NCI-H2196 treated with DMSO at 0.1 percent for 48 hours (cell line): ENCODE data around the gene ASMTL.
"Not testable (repeated sequence)": the region's sequence is repeated elsewhere in the genome, so short reads cannot be mapped to it uniquely, and the experiment has no call there.

Experiments
- DNase-seq: peaks from one replicate; lab custom pipeline; 2025; ENCODE audit not compliant: unreplicated experiment; lab: John Stamatoyannopoulos, UW

The ASMTL gene

DNA sequence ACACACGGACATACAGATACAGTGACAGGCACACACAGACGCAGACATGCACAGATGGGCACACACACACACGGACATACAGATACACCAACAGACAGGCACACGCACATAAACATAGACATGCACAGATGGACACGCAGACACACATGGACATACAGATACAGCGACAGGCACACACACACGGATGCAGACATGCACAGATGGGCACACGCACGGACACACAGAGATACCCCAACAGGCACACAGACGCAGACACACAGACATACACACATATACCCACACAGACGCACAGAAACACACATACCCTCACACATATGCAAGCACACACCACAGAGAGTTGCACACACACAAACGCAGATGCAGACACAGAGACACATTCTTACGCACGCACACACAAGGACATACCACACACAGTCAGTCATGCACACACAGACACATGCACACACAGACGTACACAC, 36.4 kb downstream of the ASMTL start:
- no peak for DNase-seq

GRCh38 chrX:1412551-1413161, 40.1 kb downstream of the ASMTL start:
- DNase-seq: no peak

GRCh38 chrX:1411326-1411725, 41.4 kb downstream of the ASMTL start:
- DNase-seq: no peak

DNA sequence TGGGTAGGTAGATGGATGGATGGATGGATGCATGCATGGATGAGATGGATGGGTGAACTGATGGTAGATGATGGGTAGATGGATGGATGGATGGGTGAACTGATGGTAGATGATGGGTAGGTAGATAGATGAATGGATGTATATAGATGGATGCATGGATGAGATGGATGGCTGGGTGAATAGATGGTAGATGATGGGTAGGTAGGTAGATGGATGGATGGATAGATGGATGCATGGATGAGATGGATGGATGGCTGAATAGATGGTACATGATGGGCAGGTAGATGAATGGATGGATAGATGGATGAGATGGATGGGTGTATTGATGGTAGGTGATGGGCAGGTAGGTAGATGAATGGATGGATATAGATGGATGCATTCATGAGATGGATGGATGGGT, 45.7 kb downstream of the ASMTL start:
- DNase-seq: no peak

GRCh38 chrX:1405769-1406168, 46.9 kb downstream of the ASMTL start:
- not testable (repeated sequence) for DNase-seq

- DNase-seq: not testable (repeated sequence)
Observed at GRCh38 chrX:1403867-1404266, 48.8 kb downstream of the ASMTL start.

DNA sequence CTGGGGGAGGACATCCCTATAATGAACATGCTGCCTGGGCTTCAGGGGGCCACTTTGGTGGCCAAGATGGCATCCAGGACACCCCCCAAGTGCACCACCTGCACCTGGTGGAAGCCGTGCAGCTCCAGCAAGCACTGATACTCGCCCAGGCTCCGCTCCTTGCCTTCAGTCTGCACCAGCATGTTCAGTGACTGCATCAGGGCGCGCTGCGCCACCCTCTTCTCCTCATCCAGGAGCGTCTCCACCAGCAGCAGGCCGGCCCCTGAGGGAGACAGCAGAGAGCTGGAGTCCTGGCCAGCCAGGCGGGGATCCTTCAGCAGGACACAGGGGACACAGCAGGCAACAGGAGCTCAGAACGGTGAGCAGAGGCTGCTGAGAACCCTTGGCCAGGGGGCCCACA, 49.5 kb downstream of the ASMTL start:
- no peak for DNase-seq

- DNase-seq: no peak
Observed at GRCh38 chrX:1401611-1402430, 50.9 kb downstream of the ASMTL start.

GRCh38 chrX:1400742-1401471, 51.8 kb downstream of the ASMTL start:
- no peak for DNase-seq

GRCh38 chrX:1400049-1400448, 52.7 kb downstream of the ASMTL start:
- DNase-seq: no peak

- DNase-seq: no peak
Observed at GRCh38 chrX:1398431-1399340, 54.0 kb downstream of the ASMTL start.

DNA sequence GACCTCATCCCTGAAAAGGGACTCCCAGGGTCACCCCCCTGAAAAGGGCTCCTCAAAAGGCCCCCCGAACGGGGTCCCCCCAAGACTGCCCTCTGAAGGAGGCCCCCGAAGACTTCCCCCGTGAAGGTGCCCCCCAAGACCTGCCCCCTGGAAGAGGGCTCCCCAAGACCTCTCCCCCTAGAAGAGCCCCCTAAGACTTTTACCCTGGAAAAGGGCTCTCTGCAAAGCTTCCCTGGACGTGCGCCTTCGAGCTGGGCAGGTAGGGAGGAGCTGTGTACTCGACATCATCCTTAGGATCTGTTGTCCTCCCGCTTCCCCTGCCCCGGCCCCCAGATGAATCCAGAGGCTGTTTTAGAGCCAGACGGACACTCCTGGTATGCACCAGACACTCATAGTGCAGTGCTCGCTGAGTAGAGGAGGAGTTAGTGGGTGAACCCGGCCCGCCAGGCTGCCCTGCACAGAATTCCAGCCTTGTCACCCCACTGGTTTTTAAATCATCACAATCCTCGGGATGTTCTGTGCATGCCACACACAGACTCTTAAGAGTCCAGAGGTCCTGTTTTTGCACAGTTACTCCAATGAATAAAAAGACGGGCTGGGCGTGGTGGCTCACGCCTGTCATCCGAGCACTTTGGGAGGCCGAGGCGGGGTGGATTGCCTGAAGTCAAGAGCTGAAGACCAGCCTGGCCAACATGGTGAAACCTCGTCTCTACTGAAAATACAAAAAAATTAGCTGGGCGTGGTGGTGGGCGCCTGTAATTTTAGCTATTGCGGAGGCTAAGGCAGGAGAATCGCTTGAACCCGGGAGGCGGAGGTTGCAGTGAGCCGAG, 55.1 kb downstream of the ASMTL start:
- DNase-seq: no peak

- no peak for DNase-seq
Observed at GRCh38 chrX:1397001-1397400, 55.7 kb downstream of the ASMTL start.

- DNase-seq: no peak
Observed at GRCh38 chrX:1395646-1396216, 57.0 kb downstream of the ASMTL start.

- DNase-seq: no peak
Observed at GRCh38 chrX:1394731-1395501, 57.8 kb downstream of the ASMTL start.

- no peak for DNase-seq
Observed at GRCh38 chrX:1393871-1394615, 58.7 kb downstream of the ASMTL start.

DNA sequence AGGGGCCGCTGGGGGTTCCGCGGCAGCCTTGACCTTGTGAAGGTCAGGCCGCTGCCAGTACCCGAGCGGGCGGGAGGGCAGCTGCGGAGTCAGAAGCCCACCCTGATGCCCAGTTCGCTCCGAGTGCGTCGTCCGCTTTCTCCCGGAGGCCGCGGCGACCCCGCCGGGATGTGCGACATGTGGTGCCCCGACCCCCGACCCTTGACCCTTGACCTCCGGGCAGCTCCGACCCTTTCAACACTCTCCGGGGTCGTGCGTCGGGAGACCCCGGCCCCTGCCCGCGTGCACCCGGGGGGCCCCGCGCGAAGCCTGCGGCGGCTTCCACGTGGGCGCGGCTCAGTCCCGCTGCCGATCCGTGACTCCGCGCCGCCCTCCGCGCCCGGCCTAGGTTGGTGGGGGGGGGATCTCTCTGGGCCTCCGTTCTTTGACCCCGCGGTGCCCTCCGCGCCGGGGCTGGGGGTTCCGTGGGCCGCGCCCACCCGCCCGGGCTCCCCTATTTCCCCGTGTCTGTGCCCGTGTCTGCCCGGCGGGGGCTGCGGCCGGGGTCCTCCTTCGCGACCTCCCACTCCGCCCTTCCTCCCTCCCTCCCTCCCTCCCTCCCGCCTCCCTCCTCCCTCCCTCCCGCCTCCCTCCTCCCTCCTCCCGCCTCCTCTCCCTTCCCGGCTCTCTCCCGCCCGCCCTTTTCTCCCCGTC, 60.2 kb downstream of the ASMTL start:
- no peak for DNase-seq
